GM12872 (cell line): Measurements from ENCODE around the gene GPR62.

Experiments used
- CTCF ChIP-seq: IDR thresholded peaks from 3 replicates; pipeline ENCODE4 v1.5.1; 2011; ENCODE audit warnings: low read depth, mild to moderate bottlenecking, low read length, moderate library complexity; ENCODE audit not compliant: insufficient read depth

Gene GPR62

GRCh38 chr3:51935886-51936755 is 19.1 kb upstream of the GPR62 start:
- TF ChIP-seq CTCF = no peak

GRCh38 chr3:51937014-51937413 is 18.2 kb upstream of the GPR62 start:
- no peak for TF ChIP-seq CTCF

GRCh38 chr3:51937611-51938450 is 17.4 kb upstream of the GPR62 start:
- no peak for TF ChIP-seq CTCF

GRCh38 chr3:51938780-51939425 is 16.3 kb upstream of the GPR62 start:
- TF ChIP-seq CTCF = no peak

GRCh38 chr3:51940648-51941462 is 14.3 kb upstream of the GPR62 start:
- no peak for TF ChIP-seq CTCF

GRCh38 chr3:51941463-51941797 is 13.8 kb upstream of the GPR62 start:
- no peak for TF ChIP-seq CTCF
